ENCODE data around the gene FAM234B.
A peak's percentile ranks its signal among the peaks of the same experiment; 100 is the strongest.

The FAM234B gene

GRCh38 chr12:13000616-13000924 is 43.6 kb upstream of the FAM234B start:
- Histone ChIP-seq H3K4me3 (peak overlapping the region; percentile 76), H3K9me3 (no peaks in the 10 kb centered on the region), H3K9ac (peak overlapping the region; percentile 71), H3K36me3 (no peaks in the 10 kb centered on the region), H4K20me1 (no peaks in the 10 kb centered on the region), H3K27me3 (peaks cover 24% of the 10 kb centered on the region), H3K27ac (peak overlapping the region; percentile 49; the same call in 1 of the 2 replicates), H3K4me1 (peaks cover 23% of the 10 kb centered on the region), H3K4me2 (peak overlapping the region; percentile 100)
- TF ChIP-seq Cebpa-rat (IDR thresholded peaks at IDR 0.05): no peak

- Histone ChIP-seq H3K27ac (peak overlapping the region; percentile 49; the same call in 1 of the 2 replicates), H3K4me1 (peaks cover 23% of the 10 kb centered on the region), H4K20me1 (no peaks in the 10 kb centered on the region), H3K4me3 (peak overlapping the region; percentile 76), H3K36me3 (no peaks in the 10 kb centered on the region), H3K9me3 (no peaks in the 10 kb centered on the region), H3K4me2 (peak overlapping the region; percentile 100), H3K9ac (peak overlapping the region; percentile 71), H3K27me3 (peaks cover 24% of the 10 kb centered on the region)
- TF ChIP-seq Cebpa-rat (IDR thresholded peaks at IDR 0.05): no peak
Measured at GRCh38 chr12:13000925-13001774, 43.0 kb upstream of the FAM234B start.

GRCh38 chr12:13001775-13002040 is 42.5 kb upstream of the FAM234B start:
- no peaks in the 10 kb centered on the region for H4K20me1 ChIP-seq
- H3K36me3 ChIP-seq: no peaks in the 10 kb centered on the region
- H3K4me2 ChIP-seq: peak overlapping the region; percentile 100
- peak overlapping the region; percentile 76 for H3K4me3 ChIP-seq
- TF ChIP-seq Cebpa-rat (IDR thresholded peaks at IDR 0.05): no peak
- H3K27me3 ChIP-seq: peaks cover 24% of the 10 kb centered on the region
- H3K9me3 ChIP-seq: no peaks in the 10 kb centered on the region
- no peak overlapping the region for H3K27ac ChIP-seq
- peak overlapping the region; percentile 71 for H3K9ac ChIP-seq
- peaks cover 23% of the 10 kb centered on the region for H3K4me1 ChIP-seq

GRCh38 chr12:13002301-13003097 is 41.7 kb upstream of the FAM234B start:
- Histone ChIP-seq H3K36me3 (no peaks in the 10 kb centered on the region), H3K9me3 (no peaks in the 10 kb centered on the region), H3K27me3 (peaks cover 24% of the 10 kb centered on the region), H3K27ac (no peak overlapping the region), H3K4me1 (peaks cover 18% of the 10 kb centered on the region), H3K9ac (no peak overlapping the region), H3K4me3 (no peak overlapping the region), H3K4me2 (peak overlapping the region; percentile 100; the same call in 1 of the 2 replicates), H4K20me1 (no peaks in the 10 kb centered on the region)
- no peak for TF ChIP-seq Cebpa-rat (IDR thresholded peaks at IDR 0.05)

- peaks cover 24% of the 10 kb centered on the region for H3K27me3 ChIP-seq
- H3K4me3 ChIP-seq: no peak overlapping the region
- H3K9ac ChIP-seq: no peak overlapping the region
- H3K36me3 ChIP-seq: no peaks in the 10 kb centered on the region
- H3K27ac ChIP-seq: no peak overlapping the region
- no peak for TF ChIP-seq Cebpa-rat (IDR thresholded peaks at IDR 0.05)
- H3K9me3 ChIP-seq: no peaks in the 10 kb centered on the region
- H3K4me2 ChIP-seq: no peak overlapping the region
- H4K20me1 ChIP-seq: no peaks in the 10 kb centered on the region
- H3K4me1 ChIP-seq: peaks cover 11% of the 10 kb centered on the region
Measured at GRCh38 chr12:13004361-13004760, 39.8 kb upstream of the FAM234B start.

GRCh38 chr12:13004986-13005385 is 39.2 kb upstream of the FAM234B start:
- Histone ChIP-seq H3K4me1 (peaks cover 6% of the 10 kb centered on the region), H3K27ac (no peak overlapping the region), H3K9ac (no peak overlapping the region), H3K4me3 (no peak overlapping the region), H4K20me1 (no peaks in the 10 kb centered on the region), H3K36me3 (no peaks in the 10 kb centered on the region), H3K9me3 (no peaks in the 10 kb centered on the region), H3K27me3 (peaks cover 24% of the 10 kb centered on the region), H3K4me2 (no peak overlapping the region)
- no peak for TF ChIP-seq Cebpa-rat (IDR thresholded peaks at IDR 0.05)

GRCh38 chr12:13005649-13006048 is 38.5 kb upstream of the FAM234B start:
- TF ChIP-seq Cebpa-rat (IDR thresholded peaks at IDR 0.05): no peak
- peaks cover 6% of the 10 kb centered on the region for H3K4me1 ChIP-seq
- no peaks in the 10 kb centered on the region for H3K9me3 ChIP-seq
- no peaks in the 10 kb centered on the region for H4K20me1 ChIP-seq
- no peak overlapping the region for H3K4me3 ChIP-seq
- H3K4me2 ChIP-seq: no peak overlapping the region
- no peak overlapping the region for H3K27ac ChIP-seq
- no peak overlapping the region for H3K9ac ChIP-seq
- no peaks in the 10 kb centered on the region for H3K36me3 ChIP-seq
- H3K27me3 ChIP-seq: peaks cover 20% of the 10 kb centered on the region

GRCh38 chr12:13007496-13008233 is 36.5 kb upstream of the FAM234B start:
- no peaks in the 10 kb centered on the region for H3K9me3 ChIP-seq
- peaks cover under 1% of the 10 kb centered on the region; the same call in 1 of the 2 replicates for H3K27me3 ChIP-seq
- H3K36me3 ChIP-seq: no peaks in the 10 kb centered on the region
- H3K4me3 ChIP-seq: no peak overlapping the region
- H3K27ac ChIP-seq: no peak overlapping the region
- TF ChIP-seq Cebpa-rat (IDR thresholded peaks at IDR 0.05): no peak
- H4K20me1 ChIP-seq: no peaks in the 10 kb centered on the region
- H3K4me1 ChIP-seq: no peaks in the 10 kb centered on the region
- no peak overlapping the region for H3K4me2 ChIP-seq
- no peak overlapping the region for H3K9ac ChIP-seq

GRCh38 chr12:13008741-13009380 is 35.3 kb upstream of the FAM234B start:
- no peak overlapping the region for H3K4me2 ChIP-seq
- H3K9me3 ChIP-seq: no peaks in the 10 kb centered on the region
- no peaks in the 10 kb centered on the region for H3K4me1 ChIP-seq
- no peak overlapping the region for H3K4me3 ChIP-seq
- TF ChIP-seq Cebpa-rat (IDR thresholded peaks at IDR 0.05): no peak
- H3K27me3 ChIP-seq: no peaks in the 10 kb centered on the region
- H3K9ac ChIP-seq: no peak overlapping the region
- H3K27ac ChIP-seq: no peak overlapping the region
- no peaks in the 10 kb centered on the region for H3K36me3 ChIP-seq
- no peaks in the 10 kb centered on the region for H4K20me1 ChIP-seq
